GM10266 (cell line): ENCODE measurements around the gene SHISAL1.

Experiments used
- DNase-seq: peaks from one replicate; pipeline ENCODE4 v3.0.0; 2012; ENCODE audit errors: extremely low spot score
- TF ChIP-seq, protein P1 (sequence below): IDR thresholded peaks from 2 replicates; pipeline ENCODE4 v1.5.1; 2012; ENCODE audit warnings: mild to moderate bottlenecking, low read depth; ENCODE audit not compliant: control insufficient read depth, insufficient read depth; ENCODE audit errors: missing control alignments

The SHISAL1 gene

DNA sequence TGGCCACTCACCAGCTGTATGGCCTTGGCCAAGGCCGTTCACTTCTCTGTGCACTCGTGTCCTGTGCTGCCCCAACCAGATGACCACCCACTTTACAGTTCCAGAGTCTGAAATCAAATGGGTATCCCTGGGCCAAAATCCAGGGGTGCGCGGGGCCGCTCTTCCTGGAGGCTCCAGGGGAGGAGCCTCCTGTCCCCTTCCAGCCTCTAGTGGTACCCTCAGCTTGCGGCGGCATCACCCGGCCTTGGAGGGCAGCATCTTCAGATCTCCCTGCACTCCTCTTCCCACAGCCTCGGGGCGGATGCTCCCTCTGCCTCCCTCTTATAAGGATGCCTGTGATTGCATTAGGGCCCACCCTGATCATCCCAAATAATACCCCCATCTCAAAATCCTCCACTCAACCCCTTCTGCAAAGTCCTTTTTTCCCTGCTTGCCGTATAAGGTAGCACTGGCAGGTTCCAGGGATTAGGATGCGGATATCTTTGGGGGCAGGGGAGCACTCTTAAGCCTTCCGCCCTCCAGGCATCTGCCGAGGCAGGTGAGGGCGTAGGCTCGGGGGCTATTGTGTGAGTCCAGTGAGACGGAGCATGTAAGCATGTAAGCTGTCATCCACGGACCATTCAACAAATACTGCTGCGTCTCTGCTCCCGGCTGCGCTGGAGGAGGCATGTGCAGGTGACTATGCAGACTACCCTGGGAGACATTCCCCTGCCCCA is 24.4 kb upstream of the SHISAL1 start:
- TF ChIP-seq, protein P1, sequence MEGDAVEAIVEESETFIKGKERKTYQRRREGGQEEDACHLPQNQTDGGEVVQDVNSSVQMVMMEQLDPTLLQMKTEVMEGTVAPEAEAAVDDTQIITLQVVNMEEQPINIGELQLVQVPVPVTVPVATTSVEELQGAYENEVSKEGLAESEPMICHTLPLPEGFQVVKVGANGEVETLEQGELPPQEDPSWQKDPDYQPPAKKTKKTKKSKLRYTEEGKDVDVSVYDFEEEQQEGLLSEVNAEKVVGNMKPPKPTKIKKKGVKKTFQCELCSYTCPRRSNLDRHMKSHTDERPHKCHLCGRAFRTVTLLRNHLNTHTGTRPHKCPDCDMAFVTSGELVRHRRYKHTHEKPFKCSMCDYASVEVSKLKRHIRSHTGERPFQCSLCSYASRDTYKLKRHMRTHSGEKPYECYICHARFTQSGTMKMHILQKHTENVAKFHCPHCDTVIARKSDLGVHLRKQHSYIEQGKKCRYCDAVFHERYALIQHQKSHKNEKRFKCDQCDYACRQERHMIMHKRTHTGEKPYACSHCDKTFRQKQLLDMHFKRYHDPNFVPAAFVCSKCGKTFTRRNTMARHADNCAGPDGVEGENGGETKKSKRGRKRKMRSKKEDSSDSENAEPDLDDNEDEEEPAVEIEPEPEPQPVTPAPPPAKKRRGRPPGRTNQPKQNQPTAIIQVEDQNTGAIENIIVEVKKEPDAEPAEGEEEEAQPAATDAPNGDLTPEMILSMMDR = no peak
- no peak for DNase-seq

DNA sequence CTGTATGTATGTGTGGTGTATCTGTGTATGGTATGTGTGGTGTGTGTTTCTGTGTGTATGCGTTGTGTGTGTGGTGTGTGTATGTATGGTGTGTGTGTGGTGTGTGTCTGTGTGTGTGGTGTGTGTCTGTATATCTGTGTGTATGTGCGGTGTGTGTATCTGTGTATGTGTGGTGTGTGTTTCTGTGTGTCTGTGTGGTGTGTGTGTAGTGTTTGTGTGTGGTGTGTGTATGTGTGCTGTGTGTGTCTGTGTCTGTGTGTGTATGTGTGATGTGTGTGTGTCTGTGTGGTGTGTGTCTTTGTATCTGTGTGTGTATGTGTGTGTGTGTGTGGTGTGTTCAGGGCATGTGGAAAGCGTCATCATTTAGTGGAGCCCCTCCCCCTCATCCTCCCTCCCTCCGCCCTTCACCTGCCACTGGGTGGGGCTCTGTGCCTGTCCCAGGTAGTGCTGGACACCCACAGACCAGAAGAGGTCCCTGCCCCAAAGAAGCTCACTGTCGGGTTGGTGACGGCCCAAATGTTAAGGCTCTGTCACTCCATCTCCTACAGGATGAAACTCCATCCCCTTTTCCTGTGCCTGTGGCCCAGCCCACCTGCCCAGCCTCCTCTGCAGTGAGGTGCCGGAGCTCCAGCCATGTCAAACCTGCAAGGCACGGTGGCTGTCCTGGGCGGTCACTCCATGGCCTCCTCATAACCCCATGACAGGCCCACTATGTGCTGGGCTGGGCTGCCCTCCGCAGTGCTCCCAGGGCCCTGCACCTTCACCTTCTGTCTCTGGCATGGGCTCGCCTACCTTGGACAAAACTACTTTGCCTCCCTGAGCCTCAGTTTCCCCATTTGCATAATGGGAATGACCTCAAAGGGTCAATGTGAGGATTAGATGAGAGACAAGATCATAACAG is 23.4 kb upstream of the SHISAL1 start:
- no peak for DNase-seq
- TF ChIP-seq, protein P1 = no peak

DNA sequence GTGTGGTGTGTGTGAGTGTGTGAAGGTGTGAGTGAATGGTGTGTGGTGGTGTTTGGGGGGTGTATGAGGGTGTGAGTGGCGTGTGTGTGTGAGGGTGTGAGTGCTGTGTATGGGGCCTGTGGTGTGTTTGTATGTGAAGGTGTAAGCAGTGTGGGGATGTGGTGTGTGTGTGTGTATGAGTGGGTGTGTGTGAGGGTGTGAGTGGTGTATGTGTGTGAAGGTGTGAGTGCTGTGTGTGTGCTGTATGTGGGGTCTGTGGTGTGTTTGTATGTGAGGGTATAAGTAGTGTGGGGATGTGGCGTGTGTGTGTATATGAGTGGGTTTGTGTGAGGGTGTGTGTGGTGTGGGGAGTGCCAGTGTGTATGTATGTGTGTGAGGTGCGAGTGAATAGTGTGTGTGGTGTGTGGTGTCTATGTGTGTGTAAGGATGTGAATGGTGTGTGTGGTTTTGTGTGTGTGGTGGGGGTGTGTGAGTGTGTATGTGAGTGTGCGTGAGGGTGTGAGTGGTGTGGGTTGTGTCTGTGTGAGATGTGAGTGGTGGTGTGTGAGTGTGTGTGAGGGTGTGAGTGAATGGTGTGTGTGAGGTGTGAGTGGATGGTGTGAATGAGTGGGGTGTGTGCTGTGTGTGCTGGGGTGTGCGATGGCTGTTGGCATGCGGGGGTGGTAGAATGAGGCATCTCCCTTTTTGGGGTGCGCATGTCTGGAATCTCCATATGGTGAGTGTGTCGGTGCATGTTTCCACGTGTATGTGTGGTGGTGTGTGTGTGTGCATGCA is 22.5 kb upstream of the SHISAL1 start:
- no peak for DNase-seq
- TF ChIP-seq, protein P1 = no peak

DNA sequence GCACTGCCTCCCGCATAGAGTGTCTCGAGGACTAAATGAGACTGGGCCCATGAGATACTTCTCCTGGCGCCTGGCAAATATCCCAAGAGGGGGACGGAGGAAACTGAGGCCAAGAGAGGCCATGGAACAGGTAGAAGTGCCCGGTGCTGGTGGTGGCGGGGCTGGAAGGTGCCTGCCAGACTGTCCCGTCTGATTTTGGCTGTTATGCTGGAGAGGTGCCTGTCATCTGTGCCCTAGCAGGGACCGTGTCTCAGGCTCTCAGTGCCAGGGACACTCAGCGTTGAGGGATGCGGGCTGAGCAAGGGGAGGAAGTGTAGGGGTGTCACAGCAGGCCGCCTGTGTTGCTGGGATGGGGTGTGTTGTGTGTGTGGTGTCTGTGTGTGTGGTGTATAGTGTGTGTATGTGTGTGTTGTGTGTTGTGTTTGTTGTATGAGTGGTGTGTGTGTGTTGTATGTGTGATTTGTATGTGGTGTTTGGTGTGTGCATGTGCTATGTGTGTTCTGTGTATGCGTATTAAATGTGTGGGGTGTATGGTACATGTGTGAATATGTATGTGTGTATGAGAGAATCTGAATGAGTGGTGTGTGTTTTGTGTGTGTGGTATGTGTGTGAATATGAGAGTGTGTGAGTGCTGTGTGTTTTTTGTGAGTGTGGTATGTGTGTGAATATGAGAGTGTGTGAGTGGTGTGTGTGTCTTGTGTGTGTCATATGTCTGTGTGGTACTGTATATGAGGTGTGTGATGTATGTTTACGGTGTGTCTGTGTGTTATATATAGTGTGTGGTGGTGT is 21.3 kb upstream of the SHISAL1 start:
- TF ChIP-seq, protein P1 = no peak
- no peak for DNase-seq

DNA sequence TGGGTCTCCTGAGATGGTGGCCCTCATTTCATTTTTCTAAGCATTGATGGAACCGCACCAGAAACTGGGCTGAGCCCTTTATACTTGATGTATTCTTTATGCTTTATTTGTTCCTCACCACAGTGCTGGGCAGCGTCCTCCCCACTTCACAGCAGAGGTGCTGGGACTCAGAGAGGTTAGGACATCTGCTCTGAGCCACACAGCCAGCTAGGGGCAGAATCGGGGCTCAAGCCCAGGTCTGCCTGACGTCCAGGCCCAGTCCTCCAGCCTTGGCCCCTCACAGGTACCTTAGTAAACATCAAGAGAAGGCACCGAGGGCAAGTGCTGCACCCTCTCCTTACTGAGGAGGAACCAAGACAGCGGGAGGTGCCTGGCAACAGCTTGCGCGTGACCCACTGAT is 20.2 kb upstream of the SHISAL1 start:
- no peak for DNase-seq
- TF ChIP-seq, protein P1 = no peak

DNA sequence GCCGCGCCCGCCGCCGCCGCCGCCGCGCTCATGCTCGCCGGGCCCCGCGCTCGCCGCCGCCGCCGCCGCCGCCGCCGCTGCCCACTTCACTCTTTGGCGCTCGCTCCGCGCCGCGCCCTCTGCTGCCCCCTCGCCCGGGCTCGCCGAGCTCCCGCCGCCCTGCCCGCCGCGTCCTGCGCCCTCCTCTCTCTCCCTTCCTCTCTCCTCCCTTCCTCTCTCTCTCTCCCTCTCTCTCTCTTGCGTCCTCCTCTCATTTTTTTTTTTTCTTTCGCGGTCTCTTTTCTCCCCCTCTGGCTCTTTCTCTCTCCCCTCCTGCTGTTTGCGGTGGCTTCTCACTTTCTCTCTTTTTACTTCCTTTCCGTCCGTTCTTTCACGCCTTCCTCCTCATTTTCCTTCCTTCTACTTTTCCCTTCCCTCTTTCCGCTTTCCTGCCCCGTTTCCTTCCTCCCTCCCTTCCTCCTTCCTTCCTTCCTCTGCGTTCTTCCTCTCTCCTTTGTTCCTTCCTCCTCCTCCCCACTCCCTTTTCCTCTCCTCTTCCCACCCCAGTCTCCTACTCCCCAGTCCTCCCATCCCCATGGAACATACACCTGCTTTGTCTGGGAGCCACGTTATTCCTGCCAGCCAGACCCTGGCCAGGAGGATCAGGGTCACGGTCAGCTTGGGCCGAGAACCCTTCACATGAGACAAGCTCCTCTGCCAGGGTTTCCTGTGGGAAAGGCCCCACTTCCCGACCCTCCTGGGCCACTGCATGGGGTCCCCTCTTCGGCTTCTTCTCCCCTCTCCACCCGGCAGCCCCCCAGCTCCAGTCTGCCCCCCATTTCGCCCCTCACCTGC is 19.3 kb upstream of the SHISAL1 start:
- TF ChIP-seq, protein P1 = no peak
- no peak for DNase-seq
